Endothelial cell of umbilical vein (primary cell): Measurements from ENCODE around the gene ZNF618.

Source experiments
- EZH2 ChIP-seq: IDR thresholded peaks from 2 replicates; pipeline ENCODE4 v1.6.1; 2012; ENCODE audit warnings: borderline replicate concordance, low read depth, mild to moderate bottlenecking, moderate library complexity, low read length, inconsistent platforms; ENCODE audit not compliant: severe bottlenecking
- FOS ChIP-seq: IDR thresholded peaks from 2 replicates; pipeline ENCODE4 v1.6.1; 2011; ENCODE audit warnings: mild to moderate bottlenecking, low read length, moderate library complexity, borderline replicate concordance; ENCODE audit not compliant: insufficient read depth
- GATA2 ChIP-seq: IDR thresholded peaks from 2 replicates; pipeline ENCODE4 v1.7.0; 2011; ENCODE audit warnings: low read depth, mild to moderate bottlenecking, moderate library complexity, mixed read lengths, low read length; ENCODE audit not compliant: insufficient read length, insufficient read depth
- JUN ChIP-seq: IDR thresholded peaks from 2 replicates; pipeline ENCODE4 v1.6.1; 2011; ENCODE audit warnings: borderline replicate concordance, low read depth; ENCODE audit not compliant: insufficient read length, insufficient read depth
- MYC ChIP-seq: IDR thresholded peaks from one replicate; pipeline ENCODE4 v1.6.1; 2011; ENCODE audit warnings: mild to moderate bottlenecking, low read depth, low read length
- POLR2A ChIP-seq: IDR thresholded peaks from 2 replicates; pipeline ENCODE4 v1.6.1; 2012; ENCODE audit warnings: low read depth, mild to moderate bottlenecking, control low read depth, low read length
- POLR2AphosphoS5 ChIP-seq: IDR thresholded peaks from 2 replicates; pipeline ENCODE4 v1.6.1; 2012; ENCODE audit warnings: low read depth, mild to moderate bottlenecking, control low read depth, low read length, moderate library complexity; ENCODE audit not compliant: insufficient read depth
- TF ChIP-seq, protein P1 (sequence below), 2 donors: IDR thresholded peaks; 1 replicate in 1 of 2; 2 replicates in 1 of 2; pipeline ENCODE4 v1.5.1; 2011; ENCODE audit warnings: low read length in 2 of 2, mild to moderate bottlenecking in 2 of 2, moderate library complexity in 2 of 2, control low read depth in 1 of 2, inconsistent platforms in 1 of 2, low read depth in 1 of 2; ENCODE audit not compliant: insufficient read depth in 1 of 2; ENCODE audit errors: extremely low read depth in 1 of 2
- TF ChIP-seq, protein P2 (sequence below): IDR thresholded peaks from 2 replicates; pipeline ENCODE4 v1.6.1; 2011; ENCODE audit not compliant: insufficient read depth, insufficient read length

DNA sequence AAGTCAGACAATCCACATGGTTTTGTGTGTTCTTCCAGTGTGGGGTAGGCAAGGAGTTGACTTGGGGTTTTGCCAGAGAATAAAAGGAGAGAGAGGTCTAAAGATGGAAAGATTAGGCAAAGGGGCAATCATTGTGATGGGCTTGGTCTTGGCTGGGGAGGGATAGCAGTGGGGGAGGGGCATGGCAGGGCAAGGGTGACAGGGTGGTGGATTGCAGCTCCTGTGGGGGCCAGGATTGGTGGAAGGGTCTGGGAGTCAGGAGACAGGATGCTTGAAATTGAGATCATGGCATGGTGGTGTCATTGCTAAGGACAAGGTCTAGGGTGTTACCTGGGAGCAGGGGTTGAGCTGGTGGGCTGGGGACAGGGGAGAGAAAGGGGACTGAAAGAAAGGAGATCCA is 57.6 kb downstream of the ZNF618 start:
- TF ChIP-seq, protein P1, sequence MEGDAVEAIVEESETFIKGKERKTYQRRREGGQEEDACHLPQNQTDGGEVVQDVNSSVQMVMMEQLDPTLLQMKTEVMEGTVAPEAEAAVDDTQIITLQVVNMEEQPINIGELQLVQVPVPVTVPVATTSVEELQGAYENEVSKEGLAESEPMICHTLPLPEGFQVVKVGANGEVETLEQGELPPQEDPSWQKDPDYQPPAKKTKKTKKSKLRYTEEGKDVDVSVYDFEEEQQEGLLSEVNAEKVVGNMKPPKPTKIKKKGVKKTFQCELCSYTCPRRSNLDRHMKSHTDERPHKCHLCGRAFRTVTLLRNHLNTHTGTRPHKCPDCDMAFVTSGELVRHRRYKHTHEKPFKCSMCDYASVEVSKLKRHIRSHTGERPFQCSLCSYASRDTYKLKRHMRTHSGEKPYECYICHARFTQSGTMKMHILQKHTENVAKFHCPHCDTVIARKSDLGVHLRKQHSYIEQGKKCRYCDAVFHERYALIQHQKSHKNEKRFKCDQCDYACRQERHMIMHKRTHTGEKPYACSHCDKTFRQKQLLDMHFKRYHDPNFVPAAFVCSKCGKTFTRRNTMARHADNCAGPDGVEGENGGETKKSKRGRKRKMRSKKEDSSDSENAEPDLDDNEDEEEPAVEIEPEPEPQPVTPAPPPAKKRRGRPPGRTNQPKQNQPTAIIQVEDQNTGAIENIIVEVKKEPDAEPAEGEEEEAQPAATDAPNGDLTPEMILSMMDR (IDR thresholded peaks at IDR 0.05; ENCODE audit: extremely low read depth in 1 of 2, insufficient read depth in 1 of 2, low read depth in 1 of 2, low read length in 2 of 2) = no peak
- TF ChIP-seq POLR2AphosphoS5 (no peak), EZH2 (no peak), JUN (no peak), POLR2A (no peak), GATA2 (no peak), MYC (no peak), FOS (no peak)
- TF ChIP-seq, protein P2, sequence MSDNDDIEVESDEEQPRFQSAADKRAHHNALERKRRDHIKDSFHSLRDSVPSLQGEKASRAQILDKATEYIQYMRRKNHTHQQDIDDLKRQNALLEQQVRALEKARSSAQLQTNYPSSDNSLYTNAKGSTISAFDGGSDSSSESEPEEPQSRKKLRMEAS = no peak
